Stimulated activated CD8-positive, alpha-beta memory T cell treated with anti-CD3 and anti-CD28 coated beads, Interleukin-15, amount 100 ng/mL, for 4 hours (primary cell): Measurements from ENCODE around the gene CRHBP.
"Not testable (repeated sequence)": the region's sequence is repeated elsewhere in the genome, so short reads cannot be mapped to it uniquely, and the experiment has no call there.

Experiments
- DNase-seq, 2 donors: peaks; one replicate each; pipeline ENCODE4 v3.0.0-alpha.2; 2020; ENCODE audit warnings: low read depth in 2 of 2

CRHBP gene

GRCh38 chr5:76958991-76959767 is 6.3 kb downstream of the CRHBP start:
- no peak for DNase-seq

- no peak for DNase-seq
Measured at GRCh38 chr5:76960004-76960625, 7.3 kb downstream of the CRHBP start.

GRCh38 chr5:76964060-76964459 is 11.2 kb downstream of the CRHBP start:
- DNase-seq: no peak

GRCh38 chr5:76971511-76971910 is 18.7 kb downstream of the CRHBP start:
- no peak for DNase-seq

DNA sequence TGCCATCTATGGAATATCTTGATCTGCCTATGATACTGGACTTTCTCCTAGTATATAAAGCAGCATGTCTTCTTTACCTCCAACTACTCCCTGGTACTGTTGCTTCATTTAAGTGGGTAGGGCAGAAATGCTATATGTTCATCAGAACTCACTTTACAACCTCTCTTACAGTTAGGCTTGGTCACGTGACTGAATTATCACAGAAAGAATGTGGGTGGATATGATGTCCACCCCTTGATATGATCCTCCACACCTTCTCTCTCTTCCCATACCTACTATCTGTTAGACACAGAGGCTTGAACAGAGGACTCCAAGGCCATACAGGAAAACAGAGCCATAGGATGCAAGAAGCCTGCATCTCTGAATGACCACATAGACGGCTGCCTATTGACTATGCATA is 19.8 kb downstream of the CRHBP start:
- no peak for DNase-seq

GRCh38 chr5:76974785-76975184 is 21.9 kb downstream of the CRHBP start:
- DNase-seq: no peak

DNA sequence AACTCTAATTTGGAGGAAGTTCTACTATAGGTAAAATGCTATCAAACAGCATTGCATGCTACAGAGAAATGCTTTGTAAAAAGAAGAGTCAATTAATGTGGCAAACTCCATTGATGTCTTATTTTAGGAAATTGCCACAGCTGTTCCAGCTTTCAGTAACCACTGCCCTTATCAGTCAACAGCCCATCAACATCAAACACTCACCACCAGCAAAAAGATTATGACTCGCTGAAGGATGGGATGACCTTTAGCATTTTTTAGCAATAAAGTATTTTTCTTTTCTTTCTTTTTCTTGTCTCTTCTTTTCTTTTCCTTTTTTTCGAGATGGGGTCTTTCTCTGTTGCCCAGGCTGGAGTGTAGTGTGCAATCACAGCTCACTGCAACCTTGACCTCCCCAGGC is 26.0 kb downstream of the CRHBP start:
- DNase-seq: no peak

GRCh38 chr5:76980518-76981144 is 27.8 kb downstream of the CRHBP start:
- DNase-seq: no peak

- DNase-seq: no peak
Measured at GRCh38 chr5:76982450-76982849, 29.6 kb downstream of the CRHBP start.

DNA sequence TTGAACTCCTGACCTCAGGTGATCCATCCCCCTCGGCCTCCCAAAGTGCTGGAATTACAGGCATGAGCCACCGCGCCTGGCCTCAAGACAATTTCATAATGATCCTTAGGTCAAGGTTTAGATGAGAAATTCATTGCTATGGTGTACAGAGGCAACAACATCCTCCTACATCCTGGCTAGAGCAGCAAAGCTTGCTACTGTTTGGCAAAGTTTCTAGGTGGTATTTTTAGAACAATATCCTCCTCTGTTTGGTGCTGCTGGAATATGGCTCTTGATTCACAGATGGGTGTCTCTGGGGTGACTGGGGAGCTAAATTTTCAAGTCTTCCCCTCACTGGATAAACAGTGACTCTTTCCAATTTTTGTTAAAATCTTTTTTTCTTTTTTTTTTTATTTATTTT is 30.6 kb downstream of the CRHBP start:
- no peak for DNase-seq

DNA sequence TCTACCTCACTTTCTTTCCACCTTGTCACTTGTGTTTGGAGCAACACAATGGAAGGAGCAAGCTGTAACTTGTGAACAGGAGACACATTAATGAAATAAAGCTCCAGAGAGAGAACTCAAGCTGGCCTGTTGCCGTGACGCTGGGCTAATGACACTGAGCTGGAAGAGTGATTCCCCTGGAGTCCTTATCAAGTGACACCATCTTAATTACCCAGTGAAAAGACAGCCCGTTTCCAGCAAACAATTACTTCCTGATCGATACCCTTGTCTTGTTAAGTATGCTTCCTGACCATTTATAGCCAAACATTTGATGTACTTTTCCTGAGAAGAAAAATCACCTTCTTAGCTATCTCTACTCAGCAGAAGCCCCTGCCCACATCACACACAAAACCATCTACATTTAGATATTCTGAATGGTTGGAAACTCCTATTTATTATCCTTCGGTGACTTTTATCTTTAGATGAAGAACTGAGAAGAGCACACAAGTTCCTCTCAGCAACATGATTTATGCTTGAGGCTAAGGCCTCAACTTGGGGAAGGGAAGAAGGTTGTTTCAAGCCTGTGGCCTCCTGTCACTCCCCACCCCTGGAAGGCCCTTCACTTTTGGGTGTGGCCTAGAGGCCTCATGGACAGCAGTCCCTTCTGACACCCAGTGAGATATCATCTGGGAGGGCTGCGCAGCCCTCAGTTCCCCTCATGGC is 34.1 kb downstream of the CRHBP start:
- DNase-seq: no peak

DNA sequence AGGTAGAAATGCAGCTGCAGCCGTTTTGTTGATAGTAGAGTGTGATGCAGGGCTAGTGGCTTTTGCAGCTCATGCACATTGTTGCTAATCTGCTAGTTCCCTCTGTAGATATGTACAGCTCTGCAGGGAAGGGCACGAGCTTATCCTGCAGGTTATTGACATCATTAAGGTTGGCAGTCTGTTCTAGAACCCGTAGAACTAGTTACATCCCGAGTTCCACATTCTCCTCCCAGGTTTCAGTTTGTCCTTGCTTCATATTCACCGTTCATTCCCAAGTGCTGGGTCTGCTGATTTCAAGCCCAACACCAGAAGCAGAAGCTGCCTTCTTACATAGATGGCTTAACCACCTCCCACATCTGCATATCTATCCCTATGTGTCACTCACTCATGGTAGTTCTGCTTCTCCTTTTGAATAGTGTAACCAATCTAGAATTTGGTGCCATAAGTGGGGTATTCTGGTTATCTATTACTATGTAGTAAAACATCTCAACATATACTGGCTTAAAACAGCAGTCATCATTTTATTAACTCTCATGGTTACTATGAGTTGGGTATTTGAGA is 38.1 kb downstream of the CRHBP start:
- DNase-seq: no peak

- not testable (repeated sequence) for DNase-seq
Measured at GRCh38 chr5:76993436-76993835, 40.6 kb downstream of the CRHBP start.

GRCh38 chr5:76994337-76994736 is 41.5 kb downstream of the CRHBP start:
- no peak for DNase-seq

DNA sequence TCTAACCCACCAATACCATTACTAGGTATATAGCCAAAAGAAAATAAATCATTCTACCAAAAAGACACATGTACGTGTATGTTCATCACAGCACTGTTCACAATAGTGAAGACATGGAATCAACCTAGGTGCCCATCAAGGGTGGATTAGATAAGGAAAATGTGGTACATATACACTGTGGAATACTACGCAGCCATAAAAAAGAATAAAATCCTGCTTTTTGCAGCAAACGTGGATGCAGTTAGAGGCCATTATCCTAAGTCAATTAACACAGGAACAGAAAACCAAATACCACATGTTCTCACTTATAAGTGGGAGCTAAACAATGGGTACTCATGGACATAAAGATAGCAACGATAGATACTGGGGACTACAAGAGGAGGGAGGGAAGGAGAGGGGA is 45.4 kb downstream of the CRHBP start:
- not testable (repeated sequence) for DNase-seq

GRCh38 chr5:76999451-76999850 is 46.6 kb downstream of the CRHBP start:
- no peak for DNase-seq

- DNase-seq: no peak
Measured at GRCh38 chr5:77003246-77003645, 50.4 kb downstream of the CRHBP start.

- DNase-seq: no peak
Measured at GRCh38 chr5:77006124-77006523, 53.3 kb downstream of the CRHBP start.

DNA sequence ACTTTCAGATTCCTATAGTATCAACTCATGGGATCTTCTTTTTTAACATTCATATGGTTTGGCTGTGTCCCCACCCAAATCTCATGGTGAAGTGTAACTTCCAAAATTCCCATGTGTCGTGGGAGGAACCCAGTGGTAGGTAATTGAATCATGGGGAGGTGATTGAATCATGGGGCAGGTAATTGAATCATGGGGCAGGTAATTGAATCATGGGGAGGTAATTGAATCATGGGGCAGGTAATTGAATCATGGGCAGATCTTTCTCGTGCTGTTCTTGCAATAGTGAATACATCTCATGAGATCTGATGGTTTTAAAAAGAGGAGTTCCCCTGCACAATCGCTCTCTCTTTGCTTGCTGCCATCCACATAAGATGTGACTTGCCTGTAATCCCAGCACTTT is 55.6 kb downstream of the CRHBP start:
- no peak for DNase-seq

DNA sequence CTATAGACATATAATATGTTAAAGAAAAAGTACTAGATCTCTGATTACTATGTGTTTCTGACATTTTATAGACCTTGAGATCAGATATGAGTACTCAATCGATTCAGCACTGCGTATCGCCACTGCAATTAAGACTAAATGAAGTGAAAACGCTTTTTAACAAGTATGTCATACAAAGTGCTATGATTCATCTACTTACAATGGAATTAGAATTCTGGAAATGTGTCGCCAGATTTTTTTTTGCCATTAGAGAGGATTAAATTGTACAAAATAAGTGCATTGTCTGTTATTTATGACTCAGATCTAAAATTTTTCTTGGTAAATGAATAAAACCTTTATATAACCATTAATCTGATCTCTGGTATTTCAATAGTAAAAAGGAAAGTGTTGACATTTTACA is 57.4 kb downstream of the CRHBP start:
- no peak for DNase-seq

DNA sequence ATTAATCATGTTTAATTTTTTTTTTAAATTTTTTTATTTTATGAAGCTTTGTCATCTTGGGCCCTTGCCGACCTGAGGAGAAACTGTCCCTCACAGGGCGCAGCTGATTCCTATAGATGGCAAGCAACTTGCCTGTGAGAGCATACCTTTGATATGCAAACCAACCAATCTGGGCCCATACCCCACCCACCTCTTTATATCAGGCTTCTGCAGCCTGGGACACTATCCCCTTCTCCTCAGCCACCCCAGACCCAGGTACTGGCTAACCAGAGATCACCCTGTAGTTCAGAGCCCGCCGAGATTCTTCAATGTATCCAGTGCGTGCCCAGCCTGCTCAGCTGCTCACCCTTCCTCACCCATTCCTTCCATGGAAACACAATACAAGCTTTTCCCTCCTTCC is 58.7 kb downstream of the CRHBP start:
- DNase-seq: no peak

GRCh38 chr5:77012601-77013000 is 59.8 kb downstream of the CRHBP start:
- no peak for DNase-seq
